ENCODE measurements around the gene RAET1E. TPM values are rescaled to one million over a fixed set of nuclear protein-coding genes. Genes with fewer than 3 reads are reported as not detected.

Gene RAET1E
- total RNA-seq, 1 experiment from 2014 or later: not detected

- Mint-ChIP-seq H3K4me3 (peak overlapping the region in 1 of 2 experiments; percentile 55; a peak in 2 of 5 replicates), H3K9me3 (peaks cover 0 to 9% of the 10 kb centered on the region in 2 experiments; a peak in 2 of 5 replicates), H3K36me3 (ENCODE audit: insufficient read depth in 1 of 3, low read depth in 3 of 3) (peaks cover 0 to 4% (median 3%) of the 10 kb centered on the region in 3 experiments; a peak in 3 of 7 replicates), H3K4me1 (peaks cover 12 to 14% of the 10 kb centered on the region in 2 experiments), H3K27ac (no peak overlapping the region), H3K27me3 (ENCODE audit: low read depth) (peaks cover 96% of the 10 kb centered on the region)
- WGBS (ENCODE audit: extremely low coverage, insufficient read length, low lambda C conversion rate): no CpG with 5 or more reads among the region's 6 CpGs
- no peak overlapping the region for H4K91ac ChIP-seq (ENCODE audit: insufficient read length, low read depth, low read length)
- no peak overlapping the region for H3K23ac ChIP-seq (ENCODE audit: insufficient read length, low read depth, low read length)
- no peak overlapping the region for H2BK120ac ChIP-seq (ENCODE audit: low read depth, low read length, poor library complexity, severe bottlenecking)
- no peak overlapping the region for H2BK20ac ChIP-seq (ENCODE audit: low read depth, low read length, poor library complexity, severe bottlenecking)
- no peaks in the 10 kb centered on the region for H3K9me3 ChIP-seq (ENCODE audit: control insufficient read depth, low read depth, low read length)
- no peak overlapping the region for H3T11ph ChIP-seq (ENCODE audit: low read length)
- no peak overlapping the region for H3K14ac ChIP-seq (ENCODE audit: insufficient read depth, low read length)
- no peak overlapping the region for H2BK15ac ChIP-seq (ENCODE audit: low read depth, low read length)
- no peak overlapping the region for H2AFZ ChIP-seq (ENCODE audit: low read length)
- no peak overlapping the region for H3K27ac ChIP-seq (ENCODE audit: insufficient read length, low read depth, low read length)
- no peak for DNase-seq
- H3K79me2 ChIP-seq (ENCODE audit: insufficient read depth, low read length): no peaks in the 10 kb centered on the region
- H2BK5ac ChIP-seq (ENCODE audit: insufficient read length, low read length): no peak overlapping the region
- no peak overlapping the region for H3K18ac ChIP-seq (ENCODE audit: insufficient read length, low read depth, low read length)
- peaks cover 20% of the 10 kb centered on the region for H3K23me2 ChIP-seq (ENCODE audit: insufficient read length, low read depth, low read length, poor library complexity, severe bottlenecking)
- no peak overlapping the region for H2BK12ac ChIP-seq (ENCODE audit: insufficient read length, low read depth, low read length)
- peaks cover 78% of the 10 kb centered on the region for H3K27me3 ChIP-seq (ENCODE audit: insufficient read depth, low read length)
- H3K9ac ChIP-seq (ENCODE audit: extremely low read depth, insufficient read length, low read length): no peak overlapping the region
- no peak overlapping the region for H3K4me2 ChIP-seq (ENCODE audit: insufficient read depth, insufficient read length, low read length)
- H3K56ac ChIP-seq (ENCODE audit: insufficient read length, low read depth, low read length): no peak overlapping the region
- H3K4me1 ChIP-seq (ENCODE audit: insufficient read depth, low read length): no peaks in the 10 kb centered on the region
- H3K4ac ChIP-seq (ENCODE audit: low read depth, low read length): no peak overlapping the region
- no peak overlapping the region for H2AK5ac ChIP-seq (ENCODE audit: insufficient read length, low read length)
- no peak overlapping the region for H4K8ac ChIP-seq (replicated peaks; ENCODE audit: insufficient read length, low read depth, low read length)
- H4K5ac ChIP-seq (ENCODE audit: insufficient read length, low read depth, low read length): no peak overlapping the region
- no peaks in the 10 kb centered on the region for H3K79me1 ChIP-seq (ENCODE audit: insufficient read depth, low read depth, low read length, poor library complexity, severe bottlenecking)
- H4K20me1 ChIP-seq (ENCODE audit: control insufficient read depth, insufficient read depth, insufficient read length): no peaks in the 10 kb centered on the region
- no peak for TF ChIP-seq CTCF (conservative IDR thresholded peaks at IDR 0.05)
Measured at GRCh38 chr6:149939909-149940671, 42.2 kb upstream of the RAET1E start.
